SK-N-SH (cell line): ENCODE results near the gene ACSS1.

Experiments used
- EZH2phosphoT487 ChIP-seq: fragments of 200-600 bp; sonication (generic); IDR thresholded peaks from 2 replicates; pipeline ENCODE4 v1.6.1; 2017; ENCODE audit warnings: low read depth, mixed run types, mild to moderate bottlenecking, antibody characterized with exemption, moderate library complexity, borderline replicate concordance
- TF ChIP-seq, protein P1 (sequence below): fragments of 200-600 bp; sonication (generic); IDR thresholded peaks from 2 replicates; pipeline ENCODE4 v1.6.1; 2017; ENCODE audit warnings: antibody characterized with exemption, mild to moderate bottlenecking, moderate library complexity

DNA sequence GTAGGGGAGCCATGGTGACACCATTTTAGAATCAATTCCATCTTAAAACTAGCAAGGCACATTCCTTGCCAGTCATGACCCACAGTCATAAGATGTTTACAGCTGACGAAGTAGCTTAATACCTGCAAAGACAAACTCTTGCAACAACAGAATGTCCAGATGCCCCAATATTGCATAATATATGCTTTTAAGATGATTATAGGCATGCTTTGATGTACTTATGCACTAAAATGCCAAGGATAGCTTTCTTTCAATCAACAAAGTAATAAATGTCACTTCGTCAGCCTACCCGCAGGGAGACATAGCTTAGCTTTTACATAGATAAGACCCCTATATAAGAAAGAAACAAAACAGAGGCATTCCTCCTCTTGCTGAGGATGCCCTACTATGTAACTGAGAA is 26.7 kb downstream of the ACSS1 start:
- TF ChIP-seq, protein P1, sequence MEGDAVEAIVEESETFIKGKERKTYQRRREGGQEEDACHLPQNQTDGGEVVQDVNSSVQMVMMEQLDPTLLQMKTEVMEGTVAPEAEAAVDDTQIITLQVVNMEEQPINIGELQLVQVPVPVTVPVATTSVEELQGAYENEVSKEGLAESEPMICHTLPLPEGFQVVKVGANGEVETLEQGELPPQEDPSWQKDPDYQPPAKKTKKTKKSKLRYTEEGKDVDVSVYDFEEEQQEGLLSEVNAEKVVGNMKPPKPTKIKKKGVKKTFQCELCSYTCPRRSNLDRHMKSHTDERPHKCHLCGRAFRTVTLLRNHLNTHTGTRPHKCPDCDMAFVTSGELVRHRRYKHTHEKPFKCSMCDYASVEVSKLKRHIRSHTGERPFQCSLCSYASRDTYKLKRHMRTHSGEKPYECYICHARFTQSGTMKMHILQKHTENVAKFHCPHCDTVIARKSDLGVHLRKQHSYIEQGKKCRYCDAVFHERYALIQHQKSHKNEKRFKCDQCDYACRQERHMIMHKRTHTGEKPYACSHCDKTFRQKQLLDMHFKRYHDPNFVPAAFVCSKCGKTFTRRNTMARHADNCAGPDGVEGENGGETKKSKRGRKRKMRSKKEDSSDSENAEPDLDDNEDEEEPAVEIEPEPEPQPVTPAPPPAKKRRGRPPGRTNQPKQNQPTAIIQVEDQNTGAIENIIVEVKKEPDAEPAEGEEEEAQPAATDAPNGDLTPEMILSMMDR: no peak
- TF ChIP-seq EZH2phosphoT487: no peak
